Pancreas (tissue), 10 donors: ENCODE data around the gene ZBTB43. TPM values are rescaled to one million over a fixed set of nuclear protein-coding genes. Genes with fewer than 3 reads are reported as not detected.
A peak's percentile ranks its signal among the peaks of the same experiment; 100 is the strongest.

Experiments
- ATAC-seq, 4 donors: fragments of 200-7000 bp; cut with Tn5 transposase; one replicate each; pipeline versions ENCODE4 v1.8.0 to v1.9.1; 2020; ENCODE audit warnings: mild to moderate bottlenecking in 4 of 4, moderate library complexity in 4 of 4
- DNase-seq, 6 donors: peaks; one replicate each; pipeline ENCODE4 v3.0.0-alpha.2; 2020
- FAIRE-seq: peaks from 2 replicates; lab custom pipeline; 2012; peaks lifted over from hg19 to GRCh38; lab: Jason Lieb, UNC
- H3K27ac ChIP-seq, 4 donors: fragments of 200-600 bp; sonication (generic); 1 replicate in 3 of 4; 2 replicates in 1 of 4; pipeline versions ENCODE4 v1.5.0 to v1.8.0; 2020
- H3K27me3 ChIP-seq, 4 donors: fragments of 200-600 bp; one replicate each; pipeline ENCODE4 v1.8.0; 2021
- H3K36me3 ChIP-seq, 3 donors: fragments of 200-600 bp; sonication (generic) in 1 of 3; one replicate each; pipeline versions ENCODE4 v1.5.0 to v1.8.0; 2020 to 2021
- H3K4me1 ChIP-seq, 3 donors: fragments of 200-600 bp; one replicate each; pipeline ENCODE4 v1.8.0; 2021
- H3K4me3 ChIP-seq, 4 donors: fragments of 200-600 bp; sonication (generic) in 2 of 4; one replicate each; pipeline versions ENCODE4 v1.5.0 to v1.8.0; 2020 to 2021
- H3K9me3 ChIP-seq, 4 donors: fragments of 200-600 bp; one replicate each; pipeline ENCODE4 v1.8.0; 2021
- WGBS, 2 donors: extraction: QIAGEN DNeasy Blood & Tissue Kit; methylation state at CpG; one replicate each; pipeline ENCODE4 v1.1.7; 2013; 5-methylcytosine and 5-hydroxymethylcytosine counted together
- intact Hi-C, 3 donors: fragments of 100-400 bp; cut with DNase I; formaldehyde crosslinking; loops; one replicate each; pipeline versions ENCODE4 v1.11.1 to v1.14.2; 2022
- polyA plus RNA-seq, 2 donors: library from polyadenylated mRNA; stranded (reverse); fragments of 200-250 nt; gene quantifications; one replicate each; pipeline ENCODE4 v1.2.3, GENCODE V29; 2013
- total RNA-seq, 6 donors: library from RNA; stranded (reverse); fragmentation: NEBNext Ultra II Directional in 4 of 6; extraction: Animal tissue kit (Norgen Biotek cat#: 25700) in 4 of 6; gene quantifications; one replicate each; pipeline versions ENCODE4 v1.2.1 to v1.2.4, GENCODE V29; 2021 to 2023
- TF ChIP-seq, protein P1 (sequence below), 4 donors: fragments of 200-600 bp; sonication (generic) in 3 of 4; IDR thresholded peaks; one replicate each; pipeline versions ENCODE4 v1.5.0 to v1.8.0; 2021; ENCODE audit warnings: antibody characterized with exemption in 4 of 4
- donor health status: healthy with polysubstance abuse.
- donor health status: DM: no; HTN: no; CAD: no; lungs with moderate emphysema.
- donor health status: DM: no; HTN: no; CAD: no.
- donor health status: control.
- donor health status: control.
- donor health status: Bipolar disorder and iron deficiency.
- donor health status: DM: yes; HTN: yes; CAD: no.
- donor health status: DM: no; HTN: no; CAD: no.
- donor health status: DM: no; HTN: no; CAD: no.
- donor health status: DM: yes; HTN: yes; CAD: no.

Gene ZBTB43
- total and polyA plus RNA-seq, 8 donors: 2.2 to 8.5 (median 5.7) TPM

DNA sequence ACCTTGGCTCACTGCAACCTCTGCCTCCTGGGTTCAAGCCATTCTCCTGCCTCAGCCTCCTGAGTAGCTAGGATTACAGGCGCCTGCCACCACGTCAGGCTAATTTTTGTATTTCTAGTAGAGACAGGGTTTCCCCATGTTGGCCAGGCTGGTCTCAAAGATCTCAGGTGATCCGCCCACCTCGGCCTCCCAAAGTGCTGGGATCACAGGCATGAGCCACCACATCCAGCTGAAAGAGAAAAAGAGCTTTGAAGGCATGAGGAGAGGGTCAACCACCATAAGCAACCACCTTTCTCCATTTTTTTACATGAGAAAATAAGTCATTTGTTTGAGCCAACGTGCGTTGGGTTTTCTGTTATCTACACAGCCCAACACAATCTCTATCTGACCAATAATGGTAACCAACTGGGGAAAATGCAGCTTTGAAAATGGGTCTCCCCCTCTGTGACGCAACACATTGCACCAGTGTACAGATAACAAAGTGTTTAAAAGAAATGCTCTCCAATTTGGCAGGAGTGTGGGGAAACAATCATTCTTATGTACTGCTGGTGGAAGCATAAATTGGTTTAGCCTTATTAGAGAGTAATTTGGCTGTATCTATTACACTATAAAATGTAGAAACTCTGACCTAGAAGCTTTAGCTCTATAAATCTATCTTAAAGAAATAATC lies 45.8 kb upstream of the ZBTB43 start:
- no peak overlapping the region for H3K27ac ChIP-seq
- H3K36me3 ChIP-seq: no peaks in the 10 kb centered on the region
- DNase-seq: no peak
- H3K9me3 ChIP-seq: no peaks in the 10 kb centered on the region
- H3K4me1 ChIP-seq: no peaks in the 10 kb centered on the region
- intact Hi-C loops: no loop called here
- H3K4me3 ChIP-seq: no peak overlapping the region
- no peaks in the 10 kb centered on the region for H3K27me3 ChIP-seq
- TF ChIP-seq, protein P1, sequence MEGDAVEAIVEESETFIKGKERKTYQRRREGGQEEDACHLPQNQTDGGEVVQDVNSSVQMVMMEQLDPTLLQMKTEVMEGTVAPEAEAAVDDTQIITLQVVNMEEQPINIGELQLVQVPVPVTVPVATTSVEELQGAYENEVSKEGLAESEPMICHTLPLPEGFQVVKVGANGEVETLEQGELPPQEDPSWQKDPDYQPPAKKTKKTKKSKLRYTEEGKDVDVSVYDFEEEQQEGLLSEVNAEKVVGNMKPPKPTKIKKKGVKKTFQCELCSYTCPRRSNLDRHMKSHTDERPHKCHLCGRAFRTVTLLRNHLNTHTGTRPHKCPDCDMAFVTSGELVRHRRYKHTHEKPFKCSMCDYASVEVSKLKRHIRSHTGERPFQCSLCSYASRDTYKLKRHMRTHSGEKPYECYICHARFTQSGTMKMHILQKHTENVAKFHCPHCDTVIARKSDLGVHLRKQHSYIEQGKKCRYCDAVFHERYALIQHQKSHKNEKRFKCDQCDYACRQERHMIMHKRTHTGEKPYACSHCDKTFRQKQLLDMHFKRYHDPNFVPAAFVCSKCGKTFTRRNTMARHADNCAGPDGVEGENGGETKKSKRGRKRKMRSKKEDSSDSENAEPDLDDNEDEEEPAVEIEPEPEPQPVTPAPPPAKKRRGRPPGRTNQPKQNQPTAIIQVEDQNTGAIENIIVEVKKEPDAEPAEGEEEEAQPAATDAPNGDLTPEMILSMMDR (IDR thresholded peaks at IDR 0.05): no peak
- no peak for FAIRE-seq
- ATAC-seq: no peak
- 71 to 83% methylated on average over 7 of the region's 7 CpGs for WGBS, 2 donors

DNA sequence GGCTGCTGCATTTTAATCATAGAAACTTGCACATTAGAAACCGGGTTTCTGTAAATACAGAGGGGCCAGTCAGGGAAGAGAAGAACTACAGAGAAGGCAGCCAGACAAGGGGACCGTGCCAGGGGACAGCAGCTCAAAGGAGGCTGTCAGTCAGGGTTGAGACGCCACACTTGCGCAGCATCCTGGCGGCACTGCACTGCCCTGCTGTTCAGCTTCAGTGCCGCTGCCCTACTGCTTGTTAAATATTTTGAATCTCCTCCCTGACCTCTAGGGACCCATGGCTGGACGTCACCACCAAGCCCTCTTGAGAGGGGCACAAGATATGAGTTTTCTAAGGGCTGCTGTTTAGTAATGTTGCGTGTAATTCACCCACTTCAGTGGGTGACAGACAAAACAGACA lies 43.6 kb upstream of the ZBTB43 start:
- ATAC-seq (no peak), DNase-seq (no peak), FAIRE-seq (no peak)
- Histone ChIP-seq H3K27ac (no peak overlapping the region), H3K4me3 (no peak overlapping the region), H3K27me3 (no peaks in the 10 kb centered on the region), H3K36me3 (no peaks in the 10 kb centered on the region), H3K4me1 (no peaks in the 10 kb centered on the region), H3K9me3 (no peaks in the 10 kb centered on the region)
- intact Hi-C loops: no loop called here
- TF ChIP-seq, protein P1 (IDR thresholded peaks at IDR 0.05): no peak
- 49% methylated on average over 8 of the region's 8 CpGs for WGBS, 2 donors

DNA sequence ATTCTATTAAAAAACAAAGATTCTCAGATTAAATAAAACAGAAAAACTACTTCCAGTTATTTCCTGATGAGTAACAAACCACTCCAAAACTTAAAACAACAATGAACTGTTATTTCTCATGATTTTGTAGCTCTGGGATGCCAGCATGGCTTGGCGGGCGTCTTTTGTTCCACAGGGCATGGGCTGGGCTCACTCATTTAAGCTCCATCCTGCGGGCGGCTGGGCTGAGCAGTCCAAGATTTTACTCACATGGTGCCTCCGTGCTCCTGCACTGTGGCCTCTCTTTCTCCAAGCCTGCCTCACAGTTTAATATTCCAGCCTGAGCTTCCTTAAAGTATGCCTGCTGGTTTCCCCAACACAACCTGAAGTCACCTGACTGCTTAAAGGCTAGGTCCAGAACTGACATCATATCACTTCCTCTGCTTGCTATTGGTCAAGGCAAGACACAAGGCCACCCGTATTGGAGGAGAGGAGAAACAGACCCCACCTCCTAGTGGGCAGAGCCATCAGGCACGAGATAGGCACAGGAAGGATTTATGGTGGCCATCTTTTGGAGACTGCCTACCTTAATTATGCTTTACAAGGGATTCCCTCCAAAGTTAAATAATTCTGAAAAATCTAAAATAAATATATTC lies 41.6 kb upstream of the ZBTB43 start:
- WGBS, 2 donors: 70 to 84% methylated on average over 7 of the region's 7 CpGs
- no peak for FAIRE-seq
- intact Hi-C loops: no loop called here

DNA sequence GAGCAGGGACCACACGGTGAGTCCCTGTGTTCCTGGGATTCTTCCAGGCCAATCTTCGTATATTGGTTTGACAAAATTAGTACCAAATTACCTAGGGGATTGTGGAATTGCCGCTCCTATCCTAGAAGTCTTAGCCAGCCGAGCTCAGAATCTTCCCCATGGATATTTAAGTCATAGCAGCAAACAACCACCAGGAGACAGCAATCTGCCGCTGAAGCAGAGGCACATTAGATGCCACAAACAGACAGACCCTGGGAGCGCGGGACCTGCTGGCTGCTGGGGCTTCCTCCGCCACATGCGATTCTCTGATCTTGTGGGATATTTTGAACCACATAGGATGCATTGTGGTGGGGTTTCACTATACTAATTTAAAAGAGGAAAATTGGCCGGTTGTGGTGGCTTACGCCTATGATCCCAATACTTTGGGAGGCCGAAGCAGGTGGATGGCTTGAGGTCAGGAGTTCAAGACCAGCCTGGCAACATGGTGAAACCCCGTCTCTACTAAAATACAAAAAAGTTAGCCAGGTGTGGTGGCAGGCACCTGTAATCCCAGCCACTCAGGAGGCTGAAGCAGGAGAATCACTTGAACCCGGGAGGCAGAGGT lies 31.7 kb upstream of the ZBTB43 start:
- intact Hi-C loops: loop anchor here in 1 of 3 donors (10.0 kb wide), 1 partner anchor 268 kb away; no protein-coding TSS in a partner anchor
- no peak overlapping the region for H3K4me3 ChIP-seq
- ATAC-seq (no peak), FAIRE-seq (no peak), DNase-seq (peak in 1 of 6 donors; percentile 24)
- no peaks in the 10 kb centered on the region for H3K36me3 ChIP-seq
- H3K27ac ChIP-seq: no peak overlapping the region
- WGBS, 2 donors: 44 to 52% methylated on average over 14 of the region's 14 CpGs
- H3K27me3 ChIP-seq: no peaks in the 10 kb centered on the region
- TF ChIP-seq, protein P1 (IDR thresholded peaks at IDR 0.05): peak in 2 of 4 donors; percentile 15 to 18
- no peaks in the 10 kb centered on the region for H3K4me1 ChIP-seq
- no peaks in the 10 kb centered on the region for H3K9me3 ChIP-seq

More for the DNA sequence above, 41.6 kb upstream of the ZBTB43 start:
- no peak for ATAC-seq
- H3K9me3 ChIP-seq: no peaks in the 10 kb centered on the region
- no peaks in the 10 kb centered on the region for H3K4me1 ChIP-seq
- H3K27ac ChIP-seq: no peak overlapping the region
- H3K36me3 ChIP-seq: no peaks in the 10 kb centered on the region
- no peak for DNase-seq
- no peak overlapping the region for H3K4me3 ChIP-seq
- TF ChIP-seq, protein P1 (IDR thresholded peaks at IDR 0.05): no peak
- H3K27me3 ChIP-seq: no peaks in the 10 kb centered on the region
